Loucy (cell line): Measurements from ENCODE around the gene DYRK3.

Source experiments
- H2AFZ ChIP-seq: fragments of 200-600 bp; sonication (generic); 2 replicates; pipeline ENCODE4 v1.6.0; 2016; ENCODE audit warnings: antibody characterized with exemption, mild to moderate bottlenecking, low read length, moderate library complexity
- H3F3A ChIP-seq: fragments of 200-600 bp; 2 replicates; pipeline ENCODE4 v1.6.0; 2016; ENCODE audit warnings: antibody characterized with exemption, low read depth, mild to moderate bottlenecking
- H3K27me3 ChIP-seq: fragments of 200-600 bp; sonication (generic); 2 replicates; pipeline ENCODE4 v1.6.1; 2014; ENCODE audit warnings: low read length, mild to moderate bottlenecking; ENCODE audit not compliant: insufficient read depth, poor library complexity, severe bottlenecking
- H3K36me3 ChIP-seq: fragments of 200-600 bp; sonication (generic); 2 replicates; pipeline ENCODE4 v1.6.1; 2016; ENCODE audit warnings: low read length; ENCODE audit not compliant: insufficient read depth
- H3K4me1 ChIP-seq: fragments of 200-600 bp; sonication (generic); 2 replicates; pipeline ENCODE4 v1.5.1; 2014; ENCODE audit warnings: low read length, mild to moderate bottlenecking; ENCODE audit not compliant: insufficient read depth, poor library complexity, severe bottlenecking
- H3K4me2 ChIP-seq: fragments of 200-600 bp; sonication (generic); 2 replicates; pipeline ENCODE4 v1.6.0; 2014; ENCODE audit warnings: antibody characterized with exemption, low read length, low read depth, mild to moderate bottlenecking; ENCODE audit not compliant: poor library complexity, severe bottlenecking
- H3K4me3 ChIP-seq: fragments of 200-600 bp; sonication (generic); 2 replicates; pipeline ENCODE4 v1.5.1; 2014; ENCODE audit warnings: low read length, mild to moderate bottlenecking, mixed read lengths; ENCODE audit not compliant: poor library complexity, severe bottlenecking
- H3K79me2 ChIP-seq: fragments of 200-600 bp; sonication (generic); 2 replicates; pipeline ENCODE4 v1.6.1; 2014; ENCODE audit warnings: low read length; ENCODE audit not compliant: insufficient read depth
- H3K9ac ChIP-seq: fragments of 200-600 bp; sonication (generic); 2 replicates; pipeline ENCODE4 v1.6.0; 2014; ENCODE audit warnings: mild to moderate bottlenecking, low read depth, low read length, moderate library complexity; ENCODE audit not compliant: poor library complexity, severe bottlenecking
- H3K9me2 ChIP-seq: fragments of 200-600 bp; sonication (generic); replicated peaks from 2 replicates; pipeline ENCODE4 v1.6.1; 2016; ENCODE audit warnings: low read depth, low read length, mixed read lengths
- H3K9me3 ChIP-seq: fragments of 200-600 bp; sonication (generic); 2 replicates; pipeline ENCODE4 v1.6.1; 2014; ENCODE audit warnings: mild to moderate bottlenecking, antibody characterized with exemption, low read length, low read depth; ENCODE audit not compliant: insufficient read depth
- H4K20me1 ChIP-seq: fragments of 200-600 bp; sonication (generic); 2 replicates; pipeline ENCODE4 v1.6.0; 2014; ENCODE audit warnings: antibody characterized with exemption, low read length, mild to moderate bottlenecking; ENCODE audit not compliant: insufficient read depth, poor library complexity, severe bottlenecking
- CTCF ChIP-seq: fragments of 200-600 bp; sonication (generic); conservative IDR thresholded peaks from 2 replicates; pipeline ENCODE4 v1.5.1; 2014; ENCODE audit warnings: mild to moderate bottlenecking, antibody characterized with exemption, low read length
- EZH2phosphoT487 ChIP-seq: fragments of 200-600 bp; IDR thresholded peaks from 2 replicates; pipeline ENCODE4 v1.6.1; 2018; ENCODE audit warnings: antibody characterized with exemption, mild to moderate bottlenecking, moderate library complexity, borderline replicate concordance

The DYRK3 gene

GRCh38 chr1:206591226-206591625, 44.1 kb upstream of the DYRK3 start:
- Histone ChIP-seq H3K9me3 (no peaks in the 10 kb centered on the region), H4K20me1 (no peaks in the 10 kb centered on the region)

GRCh38 chr1:206591696-206592095, 43.6 kb upstream of the DYRK3 start:
- H3K79me2 ChIP-seq = no peaks in the 10 kb centered on the region

More at GRCh38 chr1:206591226-206591625, 44.1 kb upstream of the DYRK3 start:
- H3K4me1 ChIP-seq = no peaks in the 10 kb centered on the region
- H3K27me3 ChIP-seq = no peaks in the 10 kb centered on the region
- H3K4me2 ChIP-seq = no peak overlapping the region
- H3K4me3 ChIP-seq = no peak overlapping the region
- peaks cover 90% of the 10 kb centered on the region; the same call in 1 of the 2 replicates for H3K36me3 ChIP-seq
- no peak overlapping the region for H3K9ac ChIP-seq
- no peaks in the 10 kb centered on the region for H3K9me2 ChIP-seq
- H3F3A ChIP-seq = no peaks in the 10 kb centered on the region
- TF ChIP-seq EZH2phosphoT487 = no peak
- no peaks in the 10 kb centered on the region for H3K79me2 ChIP-seq
- H2AFZ ChIP-seq = no peak overlapping the region

GRCh38 chr1:206593351-206593925, 41.9 kb upstream of the DYRK3 start:
- Histone ChIP-seq H3K9me2 (no peaks in the 10 kb centered on the region), H3K4me3 (no peak overlapping the region), H3K36me3 (peaks cover 79% of the 10 kb centered on the region; the same call in 1 of the 2 replicates), H3F3A (no peaks in the 10 kb centered on the region), H3K79me2 (no peaks in the 10 kb centered on the region), H3K27me3 (no peaks in the 10 kb centered on the region), H3K4me1 (no peaks in the 10 kb centered on the region), H3K9ac (no peak overlapping the region), H4K20me1 (no peaks in the 10 kb centered on the region), H2AFZ (no peak overlapping the region), H3K9me3 (no peaks in the 10 kb centered on the region), H3K4me2 (no peak overlapping the region)
- no peak for TF ChIP-seq EZH2phosphoT487

More at GRCh38 chr1:206591696-206592095, 43.6 kb upstream of the DYRK3 start:
- no peaks in the 10 kb centered on the region for H3K27me3 ChIP-seq
- no peaks in the 10 kb centered on the region for H3K9me3 ChIP-seq
- no peak for TF ChIP-seq CTCF
- no peaks in the 10 kb centered on the region for H3K9me2 ChIP-seq
- no peaks in the 10 kb centered on the region for H3F3A ChIP-seq
- no peaks in the 10 kb centered on the region for H4K20me1 ChIP-seq
- no peak overlapping the region for H3K4me2 ChIP-seq
- H3K4me3 ChIP-seq = no peak overlapping the region
- peaks cover 90% of the 10 kb centered on the region; the same call in 1 of the 2 replicates for H3K36me3 ChIP-seq
- H3K4me1 ChIP-seq = no peaks in the 10 kb centered on the region
- no peak overlapping the region for H3K9ac ChIP-seq
- H2AFZ ChIP-seq = no peak overlapping the region

- no peaks in the 10 kb centered on the region for H3K9me3 ChIP-seq
- no peak overlapping the region for H3K4me3 ChIP-seq
- no peaks in the 10 kb centered on the region for H3K79me2 ChIP-seq
- no peaks in the 10 kb centered on the region for H3K27me3 ChIP-seq
- H3K9me2 ChIP-seq = no peaks in the 10 kb centered on the region
- no peak overlapping the region for H2AFZ ChIP-seq
- no peaks in the 10 kb centered on the region for H3F3A ChIP-seq
- no peak overlapping the region for H3K9ac ChIP-seq
- H3K4me2 ChIP-seq = no peak overlapping the region
- H3K4me1 ChIP-seq = no peaks in the 10 kb centered on the region
- H3K36me3 ChIP-seq = peaks cover 72% of the 10 kb centered on the region; the same call in 1 of the 2 replicates
- H4K20me1 ChIP-seq = no peaks in the 10 kb centered on the region
- TF ChIP-seq CTCF = no peak
- no peak for TF ChIP-seq EZH2phosphoT487
Observed at GRCh38 chr1:206595581-206596318, 39.6 kb upstream of the DYRK3 start.
